Parathyroid adenoma (tissue), 2 donors: Measurements from ENCODE around the gene PTH1R.

Source experiments
- H2AFZ ChIP-seq: fragments of 300-600 bp; sonication (generic); one replicate; pipeline ENCODE4 v1.7.0; 2017; ENCODE audit warnings: antibody characterized with exemption, mild to moderate bottlenecking
- H3K27ac ChIP-seq: fragments of 300-600 bp; sonication (generic); one replicate; pipeline ENCODE4 v1.7.0; 2017
- H3K27me3 ChIP-seq: fragments of 300-600 bp; sonication (generic); one replicate; pipeline ENCODE4 v1.7.0; 2017; ENCODE audit warnings: low read length; ENCODE audit not compliant: control insufficient read depth, insufficient read depth
- H3K36me3 ChIP-seq: fragments of 300-600 bp; sonication (generic); one replicate; pipeline ENCODE4 v1.7.0; 2017; ENCODE audit warnings: low read length; ENCODE audit not compliant: control insufficient read depth, insufficient read depth
- H3K4me1 ChIP-seq: fragments of 300-600 bp; sonication (generic); one replicate; pipeline ENCODE4 v1.7.0; 2017; ENCODE audit warnings: control low read depth
- H3K4me2 ChIP-seq: fragments of 300-600 bp; sonication (generic); one replicate; pipeline ENCODE4 v1.7.0; 2017; ENCODE audit warnings: low read length
- H3K4me3 ChIP-seq: fragments of 300-600 bp; sonication (generic); one replicate; pipeline ENCODE4 v1.7.0; 2017; ENCODE audit warnings: low read depth, low read length
- H3K79me2 ChIP-seq: fragments of 300-600 bp; sonication (generic); one replicate; pipeline ENCODE4 v1.7.0; 2017; ENCODE audit warnings: control low read depth
- H3K9ac ChIP-seq: fragments of 300-600 bp; sonication (generic); one replicate; pipeline ENCODE4 v1.7.0; 2017; ENCODE audit warnings: mild to moderate bottlenecking
- H3K9me3 ChIP-seq: fragments of 300-600 bp; sonication (generic); one replicate; pipeline ENCODE4 v1.7.0; 2017; ENCODE audit warnings: low read length; ENCODE audit not compliant: control insufficient read depth
- TF ChIP-seq, protein P1 (sequence below): fragments of 300-600 bp; sonication (generic); IDR thresholded peaks from one replicate; pipeline ENCODE4 v1.7.0; 2017; ENCODE audit warnings: antibody characterized with exemption, mild to moderate bottlenecking
- donor health status: primary hyperparathyroidism.

The PTH1R gene

DNA sequence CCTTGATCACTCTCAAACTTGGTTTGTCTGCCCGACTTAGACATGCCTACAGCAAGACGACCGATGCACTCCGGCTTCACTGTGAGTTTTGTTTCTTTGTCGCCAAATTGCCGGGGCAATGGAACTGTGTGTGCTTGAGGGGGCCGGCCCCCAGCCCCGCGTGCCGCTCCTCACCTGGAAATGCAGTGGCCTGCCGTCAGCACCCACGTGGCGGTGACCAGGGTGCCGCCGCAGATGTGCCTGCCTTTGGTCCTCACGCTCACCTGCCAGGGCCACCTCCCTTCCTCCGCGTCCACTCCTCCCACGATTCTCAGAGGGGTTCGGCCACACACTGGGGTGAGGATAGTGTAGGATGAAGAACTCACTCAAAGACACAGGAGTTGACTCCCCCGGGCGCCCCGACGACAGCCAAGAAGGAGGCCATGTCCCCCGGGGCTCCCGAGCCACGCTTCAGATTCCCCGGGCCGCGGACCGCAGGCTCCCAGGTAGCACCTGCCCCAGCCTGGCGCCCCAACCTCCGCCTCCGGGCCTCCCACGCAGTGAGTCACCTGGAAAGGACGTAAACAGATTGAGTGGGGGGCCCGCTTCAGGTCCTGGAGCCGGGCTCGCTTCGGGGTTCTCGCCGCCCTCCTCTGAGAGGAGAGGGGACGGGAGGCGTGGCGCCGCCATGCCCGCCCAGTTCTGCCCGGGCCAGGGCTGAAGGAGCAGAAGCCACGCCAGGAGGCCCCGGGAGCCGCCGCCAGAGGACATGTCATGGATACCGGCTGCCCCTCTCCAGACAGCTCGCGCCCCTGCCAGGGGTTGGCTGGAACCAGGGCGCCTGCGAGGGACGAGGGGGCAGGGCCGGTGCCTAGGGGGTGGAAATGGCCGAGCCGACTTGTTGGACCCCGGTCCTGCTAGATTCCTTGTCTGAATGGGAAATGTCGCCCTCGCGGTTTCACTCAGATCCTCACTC, 43.9 kb upstream of the PTH1R start:
- Histone ChIP-seq H3K27ac (no peak overlapping the region), H3K79me2 (no peaks in the 10 kb centered on the region), H3K9me3 (no peaks in the 10 kb centered on the region), H3K27me3 (no peaks in the 10 kb centered on the region), H3K4me3 (no peak overlapping the region), H3K4me2 (no peak overlapping the region), H2AFZ (no peak overlapping the region), H3K9ac (no peak overlapping the region), H3K4me1 (peaks cover 7% of the 10 kb centered on the region), H3K36me3 (no peaks in the 10 kb centered on the region)
- TF ChIP-seq, protein P1, sequence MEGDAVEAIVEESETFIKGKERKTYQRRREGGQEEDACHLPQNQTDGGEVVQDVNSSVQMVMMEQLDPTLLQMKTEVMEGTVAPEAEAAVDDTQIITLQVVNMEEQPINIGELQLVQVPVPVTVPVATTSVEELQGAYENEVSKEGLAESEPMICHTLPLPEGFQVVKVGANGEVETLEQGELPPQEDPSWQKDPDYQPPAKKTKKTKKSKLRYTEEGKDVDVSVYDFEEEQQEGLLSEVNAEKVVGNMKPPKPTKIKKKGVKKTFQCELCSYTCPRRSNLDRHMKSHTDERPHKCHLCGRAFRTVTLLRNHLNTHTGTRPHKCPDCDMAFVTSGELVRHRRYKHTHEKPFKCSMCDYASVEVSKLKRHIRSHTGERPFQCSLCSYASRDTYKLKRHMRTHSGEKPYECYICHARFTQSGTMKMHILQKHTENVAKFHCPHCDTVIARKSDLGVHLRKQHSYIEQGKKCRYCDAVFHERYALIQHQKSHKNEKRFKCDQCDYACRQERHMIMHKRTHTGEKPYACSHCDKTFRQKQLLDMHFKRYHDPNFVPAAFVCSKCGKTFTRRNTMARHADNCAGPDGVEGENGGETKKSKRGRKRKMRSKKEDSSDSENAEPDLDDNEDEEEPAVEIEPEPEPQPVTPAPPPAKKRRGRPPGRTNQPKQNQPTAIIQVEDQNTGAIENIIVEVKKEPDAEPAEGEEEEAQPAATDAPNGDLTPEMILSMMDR: no peak

DNA sequence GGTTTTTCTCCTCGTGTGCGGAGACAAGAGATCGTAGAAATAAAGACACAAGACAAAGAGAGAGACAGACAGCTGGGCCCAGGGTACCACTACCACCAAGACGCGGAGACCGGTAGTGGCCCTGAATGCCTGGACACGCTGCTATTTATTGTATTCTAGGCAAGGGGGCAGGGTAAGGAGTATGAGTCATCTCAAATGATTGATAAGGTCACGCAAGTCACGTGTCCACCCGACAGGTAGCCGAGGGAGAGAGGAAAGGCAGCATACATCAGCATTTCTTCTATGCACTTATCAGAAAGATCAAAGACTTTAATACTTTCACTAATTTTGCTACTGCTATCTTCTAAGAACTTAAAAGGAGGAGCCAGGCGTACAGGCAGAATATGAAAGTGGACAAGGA, 42.5 kb upstream of the PTH1R start:
- TF ChIP-seq, protein P1: no peak
- no peak overlapping the region for H3K27ac ChIP-seq
- H3K9ac ChIP-seq: no peak overlapping the region
- H3K4me3 ChIP-seq: no peak overlapping the region
- peak overlapping the region; percentile 29 for H3K4me2 ChIP-seq
- H3K36me3 ChIP-seq: no peaks in the 10 kb centered on the region
- H2AFZ ChIP-seq: peak overlapping the region; percentile 51
- H3K4me1 ChIP-seq: peaks cover 7% of the 10 kb centered on the region
- no peaks in the 10 kb centered on the region for H3K79me2 ChIP-seq
- H3K27me3 ChIP-seq: no peaks in the 10 kb centered on the region
- no peaks in the 10 kb centered on the region for H3K9me3 ChIP-seq

DNA sequence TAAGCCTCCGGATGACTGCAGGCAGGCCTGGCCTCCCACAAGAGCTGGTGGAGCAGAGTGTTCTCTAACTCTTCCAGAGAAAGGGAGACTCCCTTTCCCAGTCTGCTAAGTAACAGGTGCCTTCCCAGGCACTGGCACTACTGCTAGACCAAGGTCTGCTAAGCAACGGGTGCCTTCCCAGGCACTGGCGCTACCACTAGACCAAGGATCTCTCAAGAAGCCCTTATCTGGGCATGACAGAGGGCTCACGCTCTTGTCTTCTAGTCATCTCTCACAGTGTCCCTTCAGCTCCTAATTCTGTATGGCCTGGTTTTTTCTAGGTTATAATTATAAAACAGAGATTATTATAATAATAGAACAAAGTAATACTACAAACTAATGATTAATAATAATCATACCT, 42.0 kb upstream of the PTH1R start:
- H3K9ac ChIP-seq: no peak overlapping the region
- no peaks in the 10 kb centered on the region for H3K9me3 ChIP-seq
- H3K27me3 ChIP-seq: no peaks in the 10 kb centered on the region
- H3K4me3 ChIP-seq: no peak overlapping the region
- peaks cover 7% of the 10 kb centered on the region for H3K4me1 ChIP-seq
- peak overlapping the region; percentile 29 for H3K4me2 ChIP-seq
- H3K79me2 ChIP-seq: no peaks in the 10 kb centered on the region
- peak overlapping the region; percentile 51 for H2AFZ ChIP-seq
- H3K36me3 ChIP-seq: no peaks in the 10 kb centered on the region
- TF ChIP-seq, protein P1: no peak
- H3K27ac ChIP-seq: no peak overlapping the region

DNA sequence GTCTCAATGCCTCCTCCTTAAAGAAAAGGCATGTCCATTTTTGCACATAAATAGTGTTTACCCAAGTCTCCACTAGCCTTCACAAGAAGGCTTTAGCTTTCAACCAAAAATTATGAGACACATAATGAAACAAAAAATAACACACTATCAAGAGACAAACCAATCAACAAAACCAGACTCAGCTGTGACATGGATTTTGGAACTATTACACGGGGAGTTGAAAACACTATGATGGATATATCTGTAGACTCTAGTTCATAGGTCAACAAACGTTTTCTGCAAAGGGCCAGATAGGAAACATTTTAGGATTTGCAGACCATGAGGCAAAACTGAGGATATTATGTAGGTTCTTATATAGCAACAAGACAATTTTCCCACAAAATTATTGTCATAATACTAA, 39.2 kb upstream of the PTH1R start:
- Histone ChIP-seq H3K4me3 (no peak overlapping the region), H3K27me3 (no peaks in the 10 kb centered on the region), H2AFZ (no peak overlapping the region), H3K9me3 (no peaks in the 10 kb centered on the region), H3K27ac (no peak overlapping the region), H3K79me2 (no peaks in the 10 kb centered on the region), H3K4me2 (no peak overlapping the region), H3K9ac (no peak overlapping the region), H3K36me3 (no peaks in the 10 kb centered on the region), H3K4me1 (peaks cover 7% of the 10 kb centered on the region)
- TF ChIP-seq, protein P1: no peak

DNA sequence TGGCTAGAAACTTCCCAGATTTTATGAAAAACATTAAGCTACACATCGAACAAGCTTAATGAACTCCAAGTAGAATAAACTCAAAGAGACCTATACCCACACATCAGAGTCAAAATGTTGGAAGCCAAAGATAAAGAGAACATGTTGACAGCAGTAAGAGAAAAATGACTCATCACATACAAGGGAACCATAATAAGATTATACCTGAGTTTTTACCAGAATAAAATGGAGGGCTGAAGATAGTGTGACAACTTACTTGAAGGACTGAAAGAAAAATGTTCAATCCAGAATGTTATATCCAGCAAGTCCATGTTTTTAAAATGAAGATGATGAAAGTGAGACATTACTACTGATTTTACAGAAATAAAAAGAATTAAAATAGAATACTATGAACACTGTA, 37.0 kb upstream of the PTH1R start:
- Histone ChIP-seq H2AFZ (no peak overlapping the region), H3K27ac (no peak overlapping the region), H3K36me3 (no peaks in the 10 kb centered on the region), H3K4me3 (no peak overlapping the region), H3K9me3 (no peaks in the 10 kb centered on the region), H3K4me2 (no peak overlapping the region), H3K79me2 (no peaks in the 10 kb centered on the region), H3K4me1 (peaks cover 6% of the 10 kb centered on the region), H3K27me3 (no peaks in the 10 kb centered on the region), H3K9ac (no peak overlapping the region)
- TF ChIP-seq, protein P1: no peak
